IMR-90 (cell line): ENCODE results near the gene PRKCH. TPM values are rescaled to one million over a fixed set of nuclear protein-coding genes. Genes with fewer than 3 reads are reported as not detected.

Experiments
- ATAC-seq: fragments of 200-7000 bp; cut with Tn5 transposase; 2 replicates; pipeline ENCODE4 v1.9.1; 2020; ENCODE audit warnings: low read depth, mild to moderate bottlenecking, moderate library complexity
- BruUV-seq: library from RNA; stranded (reverse); fragments of 400-500 nt; replicated peaks from 2 replicates; lab custom pipeline; 2021; lab: Mats Ljungman, UMichigan
- CTCF ChIA-PET: fragments of 300-600 bp; formaldehyde crosslinking; extraction: SDS; loops from one replicate; lab custom pipeline; 2021; ENCODE audit warnings: antibody characterized with exemption; lab: Yijun Ruan, JAX
- POLR2A ChIA-PET: fragments of 300-600 bp; sonication (Branson Sonifier 250); formaldehyde crosslinking; loops from one replicate; lab custom pipeline; 2022; ENCODE audit warnings: antibody characterized with exemption; ENCODE audit not compliant: unreplicated experiment; lab: Charles Lee
- DNase-seq: peaks from one replicate; pipeline ENCODE4 v3.0.0; 2013
- H2AFZ ChIP-seq: replicated peaks from 2 replicates; pipeline ENCODE3; 2013; ENCODE audit warnings: low read length, mild to moderate bottlenecking; ENCODE audit not compliant: poor library complexity
- H2AK5ac ChIP-seq: 2 replicates; pipeline ENCODE4 v1.6.1; 2013; ENCODE audit warnings: low read depth, low read length, inconsistent platforms
- H2AK9ac ChIP-seq: replicated peaks from 2 replicates; pipeline ENCODE3; 2013; ENCODE audit warnings: mild to moderate bottlenecking, low read depth, low read length, moderate library complexity; ENCODE audit not compliant: poor library complexity
- H2BK120ac ChIP-seq: 2 replicates; pipeline ENCODE4 v1.6.1; 2013; ENCODE audit warnings: low read depth, low read length, inconsistent platforms
- H2BK15ac ChIP-seq: 3 replicates; pipeline ENCODE4 v1.6.1; 2013; ENCODE audit warnings: low read depth, low read length, inconsistent platforms
- H2BK20ac ChIP-seq: 2 replicates; pipeline ENCODE4 v1.6.1; 2013; ENCODE audit warnings: low read depth, mild to moderate bottlenecking, inconsistent platforms, low read length, moderate library complexity
- H2BK5ac ChIP-seq: 2 replicates; pipeline ENCODE4 v1.6.1; 2013; ENCODE audit warnings: mild to moderate bottlenecking, low read depth, low read length, inconsistent platforms; ENCODE audit not compliant: poor library complexity, severe bottlenecking
- H3K14ac ChIP-seq: replicated peaks from 2 replicates; pipeline ENCODE4 v1.6.1; 2013; ENCODE audit warnings: low read depth, low read length, inconsistent platforms
- H3K18ac ChIP-seq: 2 replicates; pipeline ENCODE4 v1.6.1; 2013; ENCODE audit warnings: low read depth, low read length, control low read depth
- H3K23ac ChIP-seq: 2 replicates; pipeline ENCODE4 v1.6.1; 2013; ENCODE audit warnings: low read depth, low read length, inconsistent platforms
- H3K27ac ChIP-seq: 2 replicates; pipeline ENCODE4 v1.5.1; 2013; ENCODE audit warnings: mild to moderate bottlenecking, control low read depth, low read length; ENCODE audit not compliant: insufficient read depth
- H3K27me3 ChIP-seq: 2 replicates; pipeline ENCODE4 v1.6.1; 2013; ENCODE audit warnings: low read length; ENCODE audit not compliant: control insufficient read depth, insufficient read depth
- H3K36me3 ChIP-seq: 2 replicates; pipeline ENCODE4 v1.6.1; 2013; ENCODE audit warnings: low read length, mixed read lengths; ENCODE audit not compliant: control insufficient read depth, insufficient read depth
- H3K4ac ChIP-seq: 2 replicates; pipeline ENCODE4 v1.6.1; 2013; ENCODE audit warnings: low read depth, low read length, inconsistent platforms
- H3K4me1 ChIP-seq: 2 replicates; pipeline ENCODE4 v1.6.1; 2013; ENCODE audit warnings: low read length, mixed read lengths; ENCODE audit not compliant: control insufficient read depth, insufficient read depth
- H3K4me2 ChIP-seq: 2 replicates; pipeline ENCODE4 v1.6.1; 2013; ENCODE audit warnings: low read depth, mild to moderate bottlenecking, control low read depth, low read length, moderate library complexity
- H3K4me3 ChIP-seq: 2 replicates; pipeline ENCODE4 v1.5.1; 2013; ENCODE audit warnings: low read depth, mild to moderate bottlenecking, control low read depth, low read length, moderate library complexity; ENCODE audit not compliant: insufficient read depth
- H3K56ac ChIP-seq: 2 replicates; pipeline ENCODE4 v1.6.1; 2013; ENCODE audit warnings: low read length, inconsistent platforms; ENCODE audit not compliant: insufficient read depth; ENCODE audit errors: extremely low read depth
- H3K79me1 ChIP-seq, 2 experiments: 2 replicates each; pipeline ENCODE4 v1.6.1; 2013; ENCODE audit warnings: low read length in 2 of 2, inconsistent platforms in 1 of 2, low read depth in 1 of 2
- H3K9ac ChIP-seq: 2 replicates; pipeline ENCODE4 v1.6.1; 2013; ENCODE audit warnings: low read depth, low read length, control low read depth
- H3K9me1 ChIP-seq: 2 replicates; pipeline ENCODE4 v1.6.1; 2013; ENCODE audit warnings: low read length, inconsistent platforms; ENCODE audit not compliant: insufficient read depth
- H3K9me3 ChIP-seq: 2 replicates; pipeline ENCODE4 v1.6.1; 2013; ENCODE audit warnings: low read length; ENCODE audit not compliant: control insufficient read depth, insufficient read depth
- H4K20me1 ChIP-seq: 2 replicates; pipeline ENCODE4 v1.6.1; 2013; ENCODE audit warnings: low read length, inconsistent platforms; ENCODE audit not compliant: insufficient read depth
- H4K5ac ChIP-seq: 2 replicates; pipeline ENCODE4 v1.6.1; 2013; ENCODE audit warnings: mild to moderate bottlenecking, low read depth, low read length, control low read depth
- H4K8ac ChIP-seq, 2 experiments: 2 replicates each; pipeline ENCODE4 v1.6.1; 2013; ENCODE audit warnings: low read depth in 2 of 2, low read length in 2 of 2, control low read depth in 1 of 2, inconsistent platforms in 1 of 2
- H4K91ac ChIP-seq: 2 replicates; pipeline ENCODE4 v1.6.1; 2013; ENCODE audit warnings: low read depth, low read length, inconsistent platforms; ENCODE audit not compliant: insufficient read depth
- CEBPB ChIP-seq: IDR thresholded peaks from 2 replicates; pipeline ENCODE4 v1.6.1; 2012; ENCODE audit warnings: low read depth, low read length, improper control_type of control experiment
- CHD1 ChIP-seq: IDR thresholded peaks from 2 replicates; pipeline ENCODE4 v1.6.1; 2012; ENCODE audit warnings: low read depth, low read length, improper control_type of control experiment
- FOS ChIP-seq: fragments of 150-350 bp; IDR thresholded peaks from 2 replicates; pipeline ENCODE4 v1.6.1; 2016; ENCODE audit warnings: low read depth, low read length
- MAFK ChIP-seq: IDR thresholded peaks from 2 replicates; pipeline ENCODE4 v1.6.1; 2012; ENCODE audit warnings: low read depth, low read length, improper control_type of control experiment
- MAZ ChIP-seq: IDR thresholded peaks from 2 replicates; pipeline ENCODE4 v1.6.1; 2012; ENCODE audit warnings: low read depth, mild to moderate bottlenecking, low read length, improper control_type of control experiment, moderate library complexity, borderline replicate concordance
- MXI1 ChIP-seq: IDR thresholded peaks from 2 replicates; pipeline ENCODE4 v1.6.1; 2012; ENCODE audit warnings: low read depth, mild to moderate bottlenecking, low read length, moderate library complexity, borderline replicate concordance
- NFE2L2 ChIP-seq: fragments of 150-350 bp; IDR thresholded peaks from 2 replicates; pipeline ENCODE4 v1.6.1; 2016; ENCODE audit warnings: low read depth, mild to moderate bottlenecking, low read length
- RCOR1 ChIP-seq: IDR thresholded peaks from 2 replicates; pipeline ENCODE4 v1.6.1; 2012; ENCODE audit warnings: mild to moderate bottlenecking, low read length, improper control_type of control experiment; ENCODE audit not compliant: insufficient replicate concordance
- SMC3 ChIP-seq: fragments of 150-350 bp; IDR thresholded peaks from 2 replicates; pipeline ENCODE4 v1.6.1; 2016; ENCODE audit warnings: low read depth, mild to moderate bottlenecking, antibody characterized with exemption, low read length, moderate library complexity
- WGBS, 2 experiments: methylation state at CpG; one replicate each; pipeline versions ENCODE4 v1.1.5 to v1.1.7; 2013; ENCODE audit warnings: missing lambda C conversion rate in 2 of 2; ENCODE audit not compliant: insufficient read length in 1 of 2; ENCODE audit errors: extremely low coverage in 2 of 2; 5-methylcytosine and 5-hydroxymethylcytosine counted together
- dilution Hi-C: fragments of 300-500 bp; cut with HindIII; formaldehyde crosslinking; loops from one replicate; pipeline ENCODE4 v1.14.3; 2018; ENCODE audit warnings: low sequenced_read_pairs; ENCODE audit not compliant: unreplicated experiment
- in situ Hi-C: fragments of 300-500 bp; cut with MboI; formaldehyde crosslinking; loops from 3 replicates; pipeline ENCODE4 v1.14.3; 2019; ENCODE audit warnings: low sequenced_read_pairs, inconsistent platforms, mixed read lengths
- intact Hi-C: fragments of 100-400 bp; cut with micrococcal nuclease; formaldehyde crosslinking; loops from 2 replicates; pipeline ENCODE4 v1.10.0; 2022
- polyA plus RNA-seq, 3 experiments: library from polyadenylated mRNA; depleted of rRNA; stranded (reverse); fragments of >200 nt; gene quantifications; 2 replicates each; pipeline ENCODE4 v1.2.3, GENCODE V29; 2012; ENCODE audit warnings: low replicate concordance in 1 of 3
- total RNA-seq: library from RNA; depleted of rRNA; stranded (reverse); fragments of >200 nt; gene quantifications from 2 replicates; pipeline ENCODE4 v1.2.3, GENCODE V29; 2012
- TF ChIP-seq, protein P1 (sequence below): fragments of 150-350 bp; IDR thresholded peaks from 2 replicates; pipeline ENCODE4 v1.6.1; 2017; ENCODE audit warnings: mild to moderate bottlenecking, antibody characterized with exemption, low read length, low read depth
- TF ChIP-seq, protein P2 (sequence below): fragments of 150-350 bp; IDR thresholded peaks from 2 replicates; pipeline ENCODE4 v1.6.1; 2016; ENCODE audit warnings: low read depth, mild to moderate bottlenecking, low read length, moderate library complexity, borderline replicate concordance
- TF ChIP-seq, protein P3 (sequence below): conservative IDR thresholded peaks from 2 replicates; pipeline ENCODE4 v1.5.1; 2012; ENCODE audit warnings: mild to moderate bottlenecking, low read depth, low read length, improper control_type of control experiment

PRKCH gene
- total and polyA plus RNA-seq, 2 of the 4 experiments (the other 2 are of a cell fraction), result 1.6 to 2.3 TPM

DNA sequence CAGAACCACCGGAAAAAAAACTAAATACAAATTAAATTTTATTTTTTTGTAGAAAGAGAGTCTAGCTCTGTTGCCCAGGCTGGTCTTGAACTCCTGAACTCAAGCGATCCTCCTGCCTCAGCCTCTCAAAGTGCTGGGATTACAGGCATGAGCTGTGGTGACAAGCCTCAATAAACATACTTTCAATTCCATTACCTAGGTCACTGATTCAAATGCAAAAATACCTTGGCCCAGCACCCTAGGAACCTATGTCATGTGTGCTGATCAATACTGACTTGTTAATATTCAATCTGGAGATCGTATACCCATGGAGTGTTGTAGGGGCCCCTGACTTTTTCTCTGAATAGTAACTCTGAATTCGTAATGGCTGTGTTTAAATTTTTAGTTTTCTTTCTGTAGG lies 33.2 kb upstream of the PRKCH start:
- H2AK5ac ChIP-seq, result no peak overlapping the region
- H4K5ac ChIP-seq, result no peak overlapping the region
- TF ChIP-seq, protein P1, sequence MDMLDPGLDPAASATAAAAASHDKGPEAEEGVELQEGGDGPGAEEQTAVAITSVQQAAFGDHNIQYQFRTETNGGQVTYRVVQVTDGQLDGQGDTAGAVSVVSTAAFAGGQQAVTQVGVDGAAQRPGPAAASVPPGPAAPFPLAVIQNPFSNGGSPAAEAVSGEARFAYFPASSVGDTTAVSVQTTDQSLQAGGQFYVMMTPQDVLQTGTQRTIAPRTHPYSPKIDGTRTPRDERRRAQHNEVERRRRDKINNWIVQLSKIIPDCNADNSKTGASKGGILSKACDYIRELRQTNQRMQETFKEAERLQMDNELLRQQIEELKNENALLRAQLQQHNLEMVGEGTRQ, result no peak
- TF ChIP-seq MXI1 (no peak), SMC3 (no peak), FOS (no peak), MAFK (no peak), NFE2L2 (no peak), CEBPB (no peak), CHD1 (no peak), MAZ (no peak), RCOR1 (no peak)
- TF ChIP-seq, protein P2, sequence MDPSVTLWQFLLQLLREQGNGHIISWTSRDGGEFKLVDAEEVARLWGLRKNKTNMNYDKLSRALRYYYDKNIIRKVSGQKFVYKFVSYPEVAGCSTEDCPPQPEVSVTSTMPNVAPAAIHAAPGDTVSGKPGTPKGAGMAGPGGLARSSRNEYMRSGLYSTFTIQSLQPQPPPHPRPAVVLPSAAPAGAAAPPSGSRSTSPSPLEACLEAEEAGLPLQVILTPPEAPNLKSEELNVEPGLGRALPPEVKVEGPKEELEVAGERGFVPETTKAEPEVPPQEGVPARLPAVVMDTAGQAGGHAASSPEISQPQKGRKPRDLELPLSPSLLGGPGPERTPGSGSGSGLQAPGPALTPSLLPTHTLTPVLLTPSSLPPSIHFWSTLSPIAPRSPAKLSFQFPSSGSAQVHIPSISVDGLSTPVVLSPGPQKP, result no peak
- TF ChIP-seq, protein P3, sequence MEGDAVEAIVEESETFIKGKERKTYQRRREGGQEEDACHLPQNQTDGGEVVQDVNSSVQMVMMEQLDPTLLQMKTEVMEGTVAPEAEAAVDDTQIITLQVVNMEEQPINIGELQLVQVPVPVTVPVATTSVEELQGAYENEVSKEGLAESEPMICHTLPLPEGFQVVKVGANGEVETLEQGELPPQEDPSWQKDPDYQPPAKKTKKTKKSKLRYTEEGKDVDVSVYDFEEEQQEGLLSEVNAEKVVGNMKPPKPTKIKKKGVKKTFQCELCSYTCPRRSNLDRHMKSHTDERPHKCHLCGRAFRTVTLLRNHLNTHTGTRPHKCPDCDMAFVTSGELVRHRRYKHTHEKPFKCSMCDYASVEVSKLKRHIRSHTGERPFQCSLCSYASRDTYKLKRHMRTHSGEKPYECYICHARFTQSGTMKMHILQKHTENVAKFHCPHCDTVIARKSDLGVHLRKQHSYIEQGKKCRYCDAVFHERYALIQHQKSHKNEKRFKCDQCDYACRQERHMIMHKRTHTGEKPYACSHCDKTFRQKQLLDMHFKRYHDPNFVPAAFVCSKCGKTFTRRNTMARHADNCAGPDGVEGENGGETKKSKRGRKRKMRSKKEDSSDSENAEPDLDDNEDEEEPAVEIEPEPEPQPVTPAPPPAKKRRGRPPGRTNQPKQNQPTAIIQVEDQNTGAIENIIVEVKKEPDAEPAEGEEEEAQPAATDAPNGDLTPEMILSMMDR, result no peak
- H4K20me1 ChIP-seq, result no peaks in the 10 kb centered on the region
- ATAC-seq (no peak), DNase-seq (no peak)
- H2BK15ac ChIP-seq, result no peak overlapping the region
- no peak overlapping the region for H2BK5ac ChIP-seq
- no peaks in the 10 kb centered on the region for H3K4me1 ChIP-seq
- H3K27me3 ChIP-seq, result peaks cover 8% of the 10 kb centered on the region
- no peaks in the 10 kb centered on the region for H3K9me1 ChIP-seq
- H2AFZ ChIP-seq, result no peak overlapping the region
- in situ Hi-C loops, result loop anchor here (10.0 kb wide), 1 partner anchor 943 kb away; no protein-coding TSS in a partner anchor
- H4K8ac ChIP-seq, result no peak overlapping the region
- H3K36me3 ChIP-seq, result no peaks in the 10 kb centered on the region
- no peak overlapping the region for H3K4me2 ChIP-seq
- no peak overlapping the region for H4K91ac ChIP-seq
- no peak overlapping the region for H3K4ac ChIP-seq
- H2AK9ac ChIP-seq, result no peak overlapping the region
- intact Hi-C loops, result loop anchor here (5.0 kb wide), 2 partner anchors 726 to 956 kb away; no protein-coding TSS in a partner anchor
- no peaks in the 10 kb centered on the region for H3K9me3 ChIP-seq
- H2BK20ac ChIP-seq, result no peak overlapping the region
- no peak overlapping the region for H3K4me3 ChIP-seq
- H2BK120ac ChIP-seq, result no peak overlapping the region
- CTCF ChIA-PET, result no interaction called here
- H3K14ac ChIP-seq, result no peak overlapping the region
- H3K79me1 ChIP-seq, result no peaks in the 10 kb centered on the region
- H3K18ac ChIP-seq, result no peak overlapping the region
- no TSS peak for BruUV-seq
- WGBS, 2 experiments, result no CpG with 5 or more reads among the region's 4 CpGs
- POLR2A ChIA-PET, result no interaction called here
- no peak overlapping the region for H3K56ac ChIP-seq
- no peak overlapping the region for H3K23ac ChIP-seq
- no peak overlapping the region for H3K27ac ChIP-seq
- dilution Hi-C loops, result no loop called here
- H3K9ac ChIP-seq, result no peak overlapping the region
